H1 (cell line): ENCODE data around the gene PLEKHM1. TPM values are rescaled to one million over a fixed set of nuclear protein-coding genes. Genes with fewer than 3 reads are reported as not detected.

Source experiments
- CTCF ChIA-PET: fragments of 300-600 bp; sonication (Branson Sonifier 250); formaldehyde crosslinking; loops from one replicate; lab custom pipeline; 2021; ENCODE audit not compliant: partially characterized antibody; lab: Charles Lee
- POLR2A ChIA-PET: fragments of 300-600 bp; sonication (Branson Sonifier 250); formaldehyde crosslinking; loops from one replicate; lab custom pipeline; 2021; ENCODE audit warnings: inconsistent platforms; ENCODE audit not compliant: partially characterized antibody; lab: Charles Lee
- DNase-seq, 2 experiments: peaks; one replicate each; pipeline versions ENCODE4 v3.0.0 to v3.0.0-alpha.2; 2010 to 2022; ENCODE audit warnings: low spot score in 2 of 2, low read depth in 1 of 2, mixed read lengths in 1 of 2
- FAIRE-seq: peaks from 2 replicates; lab custom pipeline; 2011; peaks lifted over from hg19 to GRCh38; lab: Jason Lieb, UNC
- H2AFZ ChIP-seq: 2 replicates; pipeline ENCODE4 v1.8.1; 2012; ENCODE audit warnings: low read length, inconsistent platforms
- H2AK5ac ChIP-seq: 2 replicates; pipeline ENCODE4 v1.6.1; 2013; ENCODE audit warnings: low read depth, low read length
- H2BK120ac ChIP-seq: replicated peaks from 2 replicates; pipeline ENCODE3; 2013; ENCODE audit warnings: low read depth, low read length, inconsistent platforms
- H2BK12ac ChIP-seq: 2 replicates; pipeline ENCODE4 v1.6.1; 2013; ENCODE audit warnings: low read depth, low read length
- H2BK15ac ChIP-seq: 2 replicates; pipeline ENCODE4 v1.6.1; 2013; ENCODE audit warnings: low read length
- H2BK20ac ChIP-seq: 2 replicates; pipeline ENCODE4 v1.6.1; 2013; ENCODE audit warnings: low read length
- H2BK5ac ChIP-seq: 2 replicates; pipeline ENCODE4 v1.6.1; 2013; ENCODE audit warnings: low read depth, low read length
- H3K14ac ChIP-seq: 2 replicates; pipeline ENCODE4 v1.6.1; 2013; ENCODE audit warnings: inconsistent platforms; ENCODE audit not compliant: insufficient read length
- H3K18ac ChIP-seq: 2 replicates; pipeline ENCODE4 v1.6.1; 2013; ENCODE audit warnings: low read length; ENCODE audit errors: extremely low read depth
- H3K23ac ChIP-seq: 2 replicates; pipeline ENCODE4 v1.6.1; 2013; ENCODE audit warnings: inconsistent platforms; ENCODE audit not compliant: insufficient read length
- H3K23me2 ChIP-seq: 2 replicates; pipeline ENCODE4 v1.6.1; 2013; ENCODE audit warnings: low read depth, low read length
- H3K27ac ChIP-seq: 2 replicates; pipeline ENCODE4 v1.6.1; 2011; ENCODE audit warnings: low read depth, low read length, inconsistent platforms
- H3K27me3 ChIP-seq, 4 experiments: replicated peaks in 1 of 4; 1 replicate in 1 of 4; 2 replicates in 3 of 4; pipeline versions ENCODE4 v1.6.1 to v1.8.1; 2011 to 2013; ENCODE audit warnings: low read length in 3 of 4, mild to moderate bottlenecking in 3 of 4, inconsistent platforms in 2 of 4, mixed read lengths in 2 of 4, moderate library complexity in 1 of 4; ENCODE audit not compliant: control insufficient read depth in 3 of 4, insufficient read depth in 3 of 4; ENCODE audit errors: extremely low read depth in 1 of 4
- H3K36me3 ChIP-seq, 4 experiments: 2 replicates each; pipeline versions ENCODE4 v1.6.1 to v1.8.1; 2011 to 2013; ENCODE audit warnings: mild to moderate bottlenecking in 4 of 4, low read length in 3 of 4, moderate library complexity in 2 of 4, control low read depth in 1 of 4, inconsistent platforms in 1 of 4; ENCODE audit not compliant: insufficient read depth in 4 of 4, control insufficient read depth in 2 of 4
- H3K4ac ChIP-seq: replicated peaks from 2 replicates; pipeline ENCODE3; 2013; ENCODE audit warnings: low read length, low read depth, mixed read lengths, inconsistent platforms; ENCODE audit not compliant: insufficient read length
- H3K4me1 ChIP-seq, 4 experiments: replicated peaks in 1 of 4; 1 replicate in 1 of 4; 2 replicates in 3 of 4; pipeline versions ENCODE4 v1.6.1 to v1.8.1; 2011 to 2013; ENCODE audit warnings: low read length in 3 of 4, inconsistent platforms in 2 of 4, mixed read lengths in 1 of 4; ENCODE audit not compliant: insufficient read depth in 4 of 4, control insufficient read depth in 3 of 4
- H3K4me2 ChIP-seq, 2 experiments: 2 replicates each; pipeline versions ENCODE4 v1.6.1 to v1.8.1; 2011 to 2013; ENCODE audit warnings: low read depth in 2 of 2, low read length in 2 of 2, control low read depth in 1 of 2, inconsistent platforms in 1 of 2, mild to moderate bottlenecking in 1 of 2; ENCODE audit not compliant: insufficient read depth in 1 of 2
- H3K4me3 ChIP-seq, 4 experiments: fragments of 200-600, 300-600 bp in 1 of 4; sonication (generic), shearing (Covaris generic), sonication (Bioruptor Twin) in 1 of 4; 2 replicates each; pipeline versions ENCODE4 v1.5.1 to v1.8.1; 2011 to 2016; ENCODE audit warnings: low read length in 4 of 4, low read depth in 3 of 4, control low read depth in 2 of 4, inconsistent platforms in 2 of 4, mild to moderate bottlenecking in 2 of 4, mixed read lengths in 1 of 4, moderate library complexity in 1 of 4; ENCODE audit not compliant: insufficient read depth in 2 of 4; ENCODE audit errors: extremely low read depth in 1 of 4
- H3K56ac ChIP-seq: replicated peaks from 2 replicates; pipeline ENCODE3; 2013; ENCODE audit warnings: low read depth, mild to moderate bottlenecking, mixed read lengths, low read length, inconsistent platforms; ENCODE audit not compliant: insufficient read length
- H3K79me1 ChIP-seq: 2 replicates; pipeline ENCODE4 v1.6.1; 2013; ENCODE audit warnings: low read depth, low read length, control low read depth
- H3K79me2 ChIP-seq, 2 experiments: 2 replicates each; pipeline versions ENCODE4 v1.6.1 to v1.8.1; 2012 to 2013; ENCODE audit warnings: low read length in 2 of 2, mild to moderate bottlenecking in 2 of 2, inconsistent platforms in 1 of 2; ENCODE audit not compliant: insufficient read depth in 2 of 2, control insufficient read depth in 1 of 2
- H3K9ac ChIP-seq, 4 experiments: replicated peaks in 1 of 4; 1 replicate in 1 of 4; 2 replicates in 3 of 4; pipeline versions ENCODE4 v1.6.1 to v1.8.1; 2011 to 2013; ENCODE audit warnings: low read depth in 3 of 4, low read length in 3 of 4, control low read depth in 2 of 4, mild to moderate bottlenecking in 2 of 4, moderate library complexity in 2 of 4, inconsistent platforms in 1 of 4; ENCODE audit errors: extremely low read depth in 1 of 4
- H3K9me3 ChIP-seq, 2 experiments: 2 replicates each; pipeline versions ENCODE4 v1.6.1 to v1.8.1; 2012 to 2013; ENCODE audit warnings: mild to moderate bottlenecking in 2 of 2, moderate library complexity in 2 of 2, control low read depth in 1 of 2, inconsistent platforms in 1 of 2, low read depth in 1 of 2, low read length in 1 of 2, mixed read lengths in 1 of 2; ENCODE audit not compliant: insufficient read depth in 2 of 2
- H4K20me1 ChIP-seq, 2 experiments: replicated peaks in 1 of 2; 2 replicates each; pipeline versions ENCODE3 to v1.8.1; 2011 to 2013; ENCODE audit warnings: inconsistent platforms in 2 of 2, low read length in 2 of 2, mild to moderate bottlenecking in 1 of 2; ENCODE audit not compliant: insufficient read depth in 2 of 2, control insufficient read depth in 1 of 2
- H4K5ac ChIP-seq: 2 replicates; pipeline ENCODE4 v1.6.1; 2013; ENCODE audit warnings: low read length, low read depth, mixed read lengths, inconsistent platforms; ENCODE audit not compliant: insufficient read length
- H4K8ac ChIP-seq: 2 replicates; pipeline ENCODE4 v1.8.0; 2013; ENCODE audit warnings: mild to moderate bottlenecking, moderate library complexity, low read length, inconsistent platforms; ENCODE audit not compliant: insufficient read depth; ENCODE audit errors: extremely low read depth
- H4K91ac ChIP-seq: replicated peaks from 2 replicates; pipeline ENCODE3; 2013; ENCODE audit warnings: low read length, mixed read lengths, inconsistent platforms; ENCODE audit not compliant: insufficient read length
- HDAC6 ChIP-seq: IDR thresholded peaks from one replicate; pipeline ENCODE4 v1.7.1; 2012; ENCODE audit warnings: low read depth, mild to moderate bottlenecking, inconsistent platforms, low read length, moderate library complexity
- JUND ChIP-seq: IDR thresholded peaks from 2 replicates; pipeline ENCODE4 v1.6.1; 2011; ENCODE audit warnings: mild to moderate bottlenecking, improper control_type of control experiment, low read length
- RFX5 ChIP-seq: IDR thresholded peaks from 2 replicates; pipeline ENCODE4 v1.6.1; 2011; ENCODE audit warnings: low read depth, low read length, improper control_type of control experiment, borderline replicate concordance
- RNF2 ChIP-seq: fragments of 200-900, 300-1000 bp; sonication (generic); IDR thresholded peaks from 2 replicates; pipeline ENCODE4 v1.7.1; 2016; ENCODE audit warnings: borderline replicate concordance, low read depth, mild to moderate bottlenecking, antibody characterized with exemption, low read length; ENCODE audit not compliant: poor library complexity, severe bottlenecking; ENCODE audit errors: missing control alignments
- SIN3A ChIP-seq, 2 experiments: IDR thresholded peaks in 1 of 2; conservative IDR thresholded peaks in 1 of 2; 2 replicates each; pipeline ENCODE4 v1.6.1; 2011 to 2012; ENCODE audit warnings: low read length in 2 of 2, improper control_type of control experiment in 1 of 2, low read depth in 1 of 2, mild to moderate bottlenecking in 1 of 2
- TAF1 ChIP-seq: IDR thresholded peaks from 2 replicates; pipeline ENCODE4 v1.6.1; 2011; ENCODE audit warnings: mild to moderate bottlenecking, low read depth, low read length
- WGBS, 2 experiments: shearing (Covaris generic) in 1 of 2; methylation state at CpG; one replicate each; pipeline versions ENCODE4 v1.1.6 to v1.1.7; 2013 to 2015; ENCODE audit warnings: low lambda C conversion rate in 2 of 2, mixed read lengths in 2 of 2, inconsistent platforms in 1 of 2, low coverage in 1 of 2, missing lambda C conversion rate in 1 of 2; ENCODE audit not compliant: insufficient replicate concordance in 2 of 2, insufficient coverage in 1 of 2, insufficient read length in 1 of 2; ENCODE audit errors: extremely low coverage in 1 of 2, missing lambda C conversion rate in 1 of 2; 5-methylcytosine and 5-hydroxymethylcytosine counted together
- polyA plus RNA-seq, 7 experiments: library from polyadenylated mRNA; depleted of rRNA in 3 of 7; stranded (reverse) in 5 of 7; unstranded in 2 of 7; fragments of >200 nt in 5 of 7; fragments of 200-250 nt in 2 of 7; gene quantifications; 1 replicate in 5 of 7; 2 replicates in 1 of 7; 4 replicates in 1 of 7; pipeline versions ENCODE4 v1.2.1 to v1.2.3, GENCODE V29; 2011 to 2013; ENCODE audit warnings: missing spikeins in 2 of 7, mixed read lengths in 2 of 7
- total RNA-seq: library from RNA; stranded (reverse); fragmentation: NEBNext Ultra II Directional; extraction: Animal tissue kit (Norgen Biotek cat#: 25700); gene quantifications from 2 replicates; pipeline ENCODE4 v1.2.1, GENCODE V29; 2021

The PLEKHM1 gene
- total and polyA plus RNA-seq, 2 of the 8 experiments (the other 6 are each of a cell fraction or from before 2014, with no cell fraction given) = 7.6 to 17.9 TPM

DNA sequence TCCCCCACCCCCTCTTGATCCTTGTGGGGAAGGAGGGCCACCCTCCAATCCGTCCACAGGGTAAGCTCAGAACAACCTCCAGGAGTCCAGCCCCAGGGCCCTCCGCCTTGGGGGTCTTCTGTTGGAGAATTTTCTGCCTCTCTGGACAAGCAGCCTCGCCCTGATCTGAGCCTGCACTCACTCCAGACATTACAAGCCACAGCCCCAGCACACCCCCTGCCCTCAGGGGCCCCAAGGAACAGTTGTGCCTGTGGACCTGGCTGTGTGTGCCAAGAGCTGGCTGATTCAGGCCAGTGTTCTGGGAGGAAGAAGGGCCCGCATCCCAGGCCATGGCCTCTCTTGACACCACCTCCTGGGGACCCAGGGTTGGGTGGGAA lies 57.4 kb downstream of the PLEKHM1 start:
- WGBS, 2 experiments = 44% methylated on average over 2 of the region's 4 CpGs; no CpG with 5 or more reads in 1 of the 2 experiments
- CTCF ChIA-PET = interaction anchor here (1.9 to 12.6 kb wide), 2 partner anchors 39 kb away, joined by 5 to 331 read pairs; no protein-coding TSS in a partner anchor
- Histone ChIP-seq H4K91ac (no peak overlapping the region), H3K23me2 (peaks cover 24% of the 10 kb centered on the region), H3K79me2 (no peaks in the 10 kb centered on the region), H3K14ac (no peak overlapping the region), H3K4ac (no peak overlapping the region), H4K8ac (peak overlapping the region; percentile 53; the same call in 1 of the 2 replicates), H3K23ac (no peak overlapping the region), H3K18ac (peak overlapping the region; percentile 32; the same call in 1 of the 2 replicates), H2BK120ac (no peak overlapping the region), H2BK20ac (no peak overlapping the region), H3K27ac (no peak overlapping the region), H3K36me3 (peaks cover 0 to 4% (median 0%) of the 10 kb centered on the region in 4 experiments; a peak in 1 of 8 replicates), H2BK5ac (no peak overlapping the region), H3K4me3 (peak overlapping the region in 2 of 4 experiments; percentile 54 to 65; a peak in 4 of 8 replicates), H2BK12ac (no peak overlapping the region), H3K9me3 (no peaks in the 10 kb centered on the region), H3K27me3 (peaks cover 21 to 47% (median 42%) of the 10 kb centered on the region in 4 experiments)
- POLR2A ChIA-PET = interaction anchor here (1.2 to 1.3 kb wide), 2 partner anchors 9 to 152 kb away, joined by 3 read pairs; no protein-coding TSS in a partner anchor
- no peak for DNase-seq
- TF ChIP-seq JUND (no peak), SIN3A (conservative IDR thresholded peaks at IDR 0.05 in 1 of 2, IDR thresholded peaks at IDR 0.05 in 1 of 2; ENCODE audit: low read depth in 1 of 2, low read length in 2 of 2) (no peak), RFX5 (no peak), TAF1 (no peak), HDAC6 (no peak), RNF2 (no peak)
- TF ChIP-seq, all 59 proteins: peak for 0
- Histone ChIP-seq H2AFZ (no peak overlapping the region), H3K4me2 (peak overlapping the region; percentile 68 to 77), H3K9ac (no peak overlapping the region), H4K5ac (no peak overlapping the region), H4K20me1 (no peaks in the 10 kb centered on the region), H3K4me1 (peaks cover 6 to 23% (median 19%) of the 10 kb centered on the region in 4 experiments), H2BK15ac (peak overlapping the region; percentile 40; the same call in 1 of the 2 replicates), H2AK5ac (no peak overlapping the region), H3K79me1 (no peaks in the 10 kb centered on the region), H3K56ac (no peak overlapping the region)
- no peak for FAIRE-seq
